K562 (cell line): Measurements from ENCODE around the gene SDHAF3. TPM values are rescaled to one million over a fixed set of nuclear protein-coding genes. Genes with fewer than 3 reads are reported as not detected.
A peak's percentile ranks its signal among the peaks of the same experiment; 100 is the strongest.

Experiments used
- BRCA1 ChIP-seq, 2 experiments: fragments of 450-650 bp in 1 of 2; sonication (generic) in 1 of 2; formaldehyde crosslinking in 1 of 2; IDR thresholded peaks; 2 replicates each; pipeline versions ENCODE4 v1.5.0 to v1.6.1; 2017 to 2020; ENCODE audit warnings: mild to moderate bottlenecking in 1 of 2, missing genetic modification reagents in 1 of 2
- CCNT2 ChIP-seq: IDR thresholded peaks from 2 replicates; pipeline ENCODE4 v1.6.1; 2011; ENCODE audit warnings: borderline replicate concordance, low read depth, mild to moderate bottlenecking, moderate library complexity, mixed read lengths, low read length; ENCODE audit not compliant: insufficient read length; ENCODE audit errors: extremely low read depth
- CEBPB ChIP-seq: fragments of 450-650 bp; IDR thresholded peaks from 2 replicates; pipeline ENCODE4 v1.6.1; 2016; ENCODE audit warnings: missing genetic modification characterization, missing compliant biosample characterization
- CHD1 ChIP-seq: fragments of 200-600 bp; sonication (generic); IDR thresholded peaks from one replicate; pipeline ENCODE4 v1.6.1; 2012; ENCODE audit warnings: mild to moderate bottlenecking, moderate library complexity, low read length, inconsistent platforms
- HMG20A ChIP-seq: fragments of 450-650 bp; formaldehyde crosslinking; conservative IDR thresholded peaks from 2 replicates; pipeline ENCODE4 v1.4.0; 2020; ENCODE audit warnings: mild to moderate bottlenecking, mixed read lengths
- JUN ChIP-seq, 2 experiments: sonication (generic) in 1 of 2; formaldehyde crosslinking in 1 of 2; IDR thresholded peaks; 2 replicates each; pipeline versions ENCODE4 v1.6.1 to v1.8.0; 2012 to 2022; ENCODE audit warnings: borderline replicate concordance in 2 of 2, mild to moderate bottlenecking in 2 of 2, improper control_type of control experiment in 1 of 2, low read depth in 1 of 2, low read length in 1 of 2, missing genetic modification reagents in 1 of 2
- KHSRP ChIP-seq: fragments of 450-650 bp; IDR thresholded peaks from 2 replicates; pipeline ENCODE4 v1.6.1; 2017
- POLR3A ChIP-seq: IDR thresholded peaks from 2 replicates; pipeline ENCODE4 v1.6.1; 2011; ENCODE audit warnings: borderline replicate concordance, mild to moderate bottlenecking, moderate library complexity; ENCODE audit not compliant: insufficient read length, insufficient read depth; ENCODE audit errors: extremely low read depth
- RERE ChIP-seq: sonication (generic); formaldehyde crosslinking; IDR thresholded peaks from 2 replicates; pipeline ENCODE4 v1.8.0; 2023; ENCODE audit warnings: missing genetic modification reagents, mild to moderate bottlenecking, borderline replicate concordance
- SAFB2 ChIP-seq: fragments of 200-400 bp; formaldehyde crosslinking; IDR thresholded peaks from 2 replicates; pipeline ENCODE4 v1.6.1; 2018; ENCODE audit warnings: borderline replicate concordance, low read length, low read depth, moderate library complexity; ENCODE audit not compliant: severe bottlenecking
- ZNF143 ChIP-seq: sonication (generic); formaldehyde crosslinking; IDR thresholded peaks from 2 replicates; pipeline ENCODE4 v1.9.0; 2022; ENCODE audit warnings: mild to moderate bottlenecking, missing genetic modification reagents
- ZNF324 ChIP-seq: fragments of 250-450 bp; sonication (Bioruptor Pico); IDR thresholded peaks from 2 replicates; pipeline ENCODE4 v1.4.0; 2020; ENCODE audit warnings: mild to moderate bottlenecking
- ZNF764 ChIP-seq: fragments of 250-450 bp; sonication (Bioruptor Pico); IDR thresholded peaks from 2 replicates; pipeline ENCODE4 v1.4.0; 2020; ENCODE audit warnings: low read depth, mild to moderate bottlenecking, moderate library complexity
- polyA plus RNA-seq, 8 experiments: library from polyadenylated mRNA; depleted of rRNA in 4 of 8; stranded (reverse) in 5 of 8; unstranded in 3 of 8; fragments of >200 nt; fragmentation: Nextera tagmentation in 2 of 8; fragmentation: Illumina TruSeq in 1 of 8; extraction: Ambion mirVana in 2 of 8; extraction: Trizol in 1 of 8; gene quantifications; 2 replicates each; pipeline versions ENCODE4 v1.2.1 to v1.2.3, GENCODE V29; 2011 to 2014; ENCODE audit warnings: inconsistent platforms in 1 of 8, missing spikeins in 1 of 8
- total RNA-seq, 7 experiments: library from RNA; depleted of rRNA in 6 of 7; stranded (reverse); fragments of >200 nt in 6 of 7; fragmentation: Illumina TruSeq in 2 of 7; extraction: Trizol in 2 of 7; gene quantifications; 2 replicates each; pipeline versions ENCODE4 v1.2.1 to v1.2.3, GENCODE V29; 2011 to 2021; ENCODE audit warnings: low replicate concordance in 1 of 7
- TF ChIP-seq, protein P1 (sequence below): fragments of 450-650 bp; IDR thresholded peaks from 2 replicates; pipeline ENCODE4 v1.6.1; 2017; ENCODE audit warnings: antibody characterized with exemption, mild to moderate bottlenecking

Gene SDHAF3
- total and polyA plus RNA-seq, 9 of the 15 experiments (the other 6 are each of a cell fraction or from before 2014, with no cell fraction given) = 51.5 to 403 (median 145) TPM

- TF ChIP-seq BRCA1 (IDR thresholded peaks at IDR 0.05) (no peak), BRCA1 (CRISPR knock-in tag; IDR thresholded peaks at IDR 0.05) (no peak), ZNF764 (CRISPR knock-in tag) (no peak), POLR3A (no peak), ZNF143 (CRISPR knock-in tag) (no peak), HMG20A (CRISPR knock-in tag) (no peak), KHSRP (no peak), CHD1 (no peak), CEBPB (tag) (peak; percentile 84), JUN (IDR thresholded peaks at IDR 0.05; ENCODE audit: borderline replicate concordance, low read depth, low read length) (peak; percentile 32; the same call in 1 of the 2 replicates), JUN (CRISPR knock-in tag; IDR thresholded peaks at IDR 0.05; ENCODE audit: borderline replicate concordance) (no peak), ZNF324 (no peak), RERE (CRISPR knock-in tag) (no peak), SAFB2 (no peak), CCNT2 (no peak)
- TF ChIP-seq, protein P1, sequence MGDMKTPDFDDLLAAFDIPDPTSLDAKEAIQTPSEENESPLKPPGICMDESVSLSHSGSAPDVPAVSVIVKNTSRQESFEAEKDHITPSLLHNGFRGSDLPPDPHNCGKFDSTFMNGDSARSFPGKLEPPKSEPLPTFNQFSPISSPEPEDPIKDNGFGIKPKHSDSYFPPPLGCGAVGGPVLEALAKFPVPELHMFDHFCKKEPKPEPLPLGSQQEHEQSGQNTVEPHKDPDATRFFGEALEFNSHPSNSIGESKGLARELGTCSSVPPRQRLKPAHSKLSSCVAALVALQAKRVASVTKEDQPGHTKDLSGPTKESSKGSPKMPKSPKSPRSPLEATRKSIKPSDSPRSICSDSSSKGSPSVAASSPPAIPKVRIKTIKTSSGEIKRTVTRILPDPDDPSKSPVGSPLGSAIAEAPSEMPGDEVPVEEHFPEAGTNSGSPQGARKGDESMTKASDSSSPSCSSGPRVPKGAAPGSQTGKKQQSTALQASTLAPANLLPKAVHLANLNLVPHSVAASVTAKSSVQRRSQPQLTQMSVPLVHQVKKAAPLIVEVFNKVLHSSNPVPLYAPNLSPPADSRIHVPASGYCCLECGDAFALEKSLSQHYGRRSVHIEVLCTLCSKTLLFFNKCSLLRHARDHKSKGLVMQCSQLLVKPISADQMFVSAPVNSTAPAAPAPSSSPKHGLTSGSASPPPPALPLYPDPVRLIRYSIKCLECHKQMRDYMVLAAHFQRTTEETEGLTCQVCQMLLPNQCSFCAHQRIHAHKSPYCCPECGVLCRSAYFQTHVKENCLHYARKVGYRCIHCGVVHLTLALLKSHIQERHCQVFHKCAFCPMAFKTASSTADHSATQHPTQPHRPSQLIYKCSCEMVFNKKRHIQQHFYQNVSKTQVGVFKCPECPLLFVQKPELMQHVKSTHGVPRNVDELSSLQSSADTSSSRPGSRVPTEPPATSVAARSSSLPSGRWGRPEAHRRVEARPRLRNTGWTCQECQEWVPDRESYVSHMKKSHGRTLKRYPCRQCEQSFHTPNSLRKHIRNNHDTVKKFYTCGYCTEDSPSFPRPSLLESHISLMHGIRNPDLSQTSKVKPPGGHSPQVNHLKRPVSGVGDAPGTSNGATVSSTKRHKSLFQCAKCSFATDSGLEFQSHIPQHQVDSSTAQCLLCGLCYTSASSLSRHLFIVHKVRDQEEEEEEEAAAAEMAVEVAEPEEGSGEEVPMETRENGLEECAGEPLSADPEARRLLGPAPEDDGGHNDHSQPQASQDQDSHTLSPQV = peak; percentile 81
Observed at GRCh38 chr7:97126483-97127171, 9.1 kb downstream of the SDHAF3 start (continued).
